ENCODE measurements around the gene STAMBP. TPM values are rescaled to one million over a fixed set of nuclear protein-coding genes. Genes with fewer than 3 reads are reported as not detected.

STAMBP gene
- total RNA-seq, 1 experiment from 2014 or later: 91.4 TPM

DNA sequence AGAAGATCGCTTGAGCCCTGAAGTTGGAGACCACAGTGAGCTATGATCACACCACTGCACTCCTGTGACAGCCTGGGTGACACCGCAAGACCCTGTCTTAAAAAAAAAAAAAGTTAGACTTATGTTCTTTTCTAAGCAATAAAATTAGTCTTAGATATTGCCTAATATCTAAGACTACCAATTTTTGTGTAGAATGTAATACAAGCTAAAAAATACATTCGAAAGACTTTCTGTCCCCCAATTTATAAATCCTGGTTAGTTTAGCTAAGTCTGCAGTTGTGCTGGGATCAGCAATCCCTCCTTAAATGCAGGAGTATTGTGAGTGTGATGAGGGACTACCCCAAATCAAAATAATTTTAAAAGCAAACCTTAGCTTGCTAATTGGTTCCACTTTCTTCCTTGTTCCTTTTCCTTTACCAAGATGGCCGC, 358 bp upstream of the STAMBP start:
- in situ Hi-C loops (cut with HindIII; ENCODE audit: low pct_unique_long_range_greater_than_20kb, low sequenced_read_pairs): no loop called here
- DNase-seq (ENCODE audit: low read depth, low spot score): no peak

DNA sequence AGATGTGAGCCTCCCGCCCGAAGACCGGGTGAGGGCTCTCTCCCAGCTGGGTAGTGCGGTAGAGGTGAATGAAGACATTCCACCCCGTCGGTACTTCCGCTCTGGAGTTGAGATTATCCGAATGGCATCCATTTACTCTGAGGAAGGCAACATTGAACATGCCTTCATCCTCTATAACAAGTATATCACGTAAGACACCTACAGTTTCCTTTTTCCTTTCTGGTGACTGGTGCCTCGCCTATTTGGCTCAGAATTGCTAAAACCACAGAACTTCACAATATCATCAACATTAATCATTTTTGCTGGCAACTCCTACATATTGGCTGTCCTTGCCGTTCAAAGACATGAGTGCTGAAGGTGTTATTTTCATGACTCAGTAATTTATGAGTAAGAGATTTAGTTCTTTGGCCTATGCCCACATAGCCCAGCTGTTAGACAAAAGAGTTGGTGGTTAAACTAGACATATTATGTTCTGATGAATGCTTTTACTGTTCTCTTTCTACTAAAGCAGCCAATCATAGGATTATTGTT, 2.2 kb downstream of the STAMBP start:
- DNase-seq (ENCODE audit: low read depth, low spot score): no peak
- in situ Hi-C loops (cut with HindIII; ENCODE audit: low pct_unique_long_range_greater_than_20kb, low sequenced_read_pairs): no loop called here

DNA sequence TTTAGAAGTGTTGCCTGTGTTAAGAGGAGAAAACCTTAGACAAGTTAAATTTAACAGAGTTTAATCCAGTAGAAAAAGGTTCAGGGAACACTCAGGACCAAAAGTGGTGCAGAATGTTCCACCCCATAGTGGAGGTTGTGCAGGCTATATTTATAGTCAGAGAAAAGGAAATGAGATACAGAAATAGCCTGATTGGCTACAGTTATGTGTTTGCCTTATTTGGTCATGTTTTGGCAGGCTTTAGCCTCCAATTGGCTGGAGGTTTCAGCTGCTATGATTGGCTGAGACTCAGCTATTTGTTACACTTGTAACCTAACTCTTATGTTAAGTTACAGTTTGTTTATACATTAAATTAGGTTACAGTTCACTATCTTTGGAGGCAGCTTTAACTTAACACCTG, 4.2 kb downstream of the STAMBP start:
- in situ Hi-C loops (cut with HindIII; ENCODE audit: low pct_unique_long_range_greater_than_20kb, low sequenced_read_pairs): no loop called here
- peak; percentile 29 for DNase-seq (ENCODE audit: low read depth, low spot score)

- in situ Hi-C loops (cut with HindIII; ENCODE audit: low pct_unique_long_range_greater_than_20kb, low sequenced_read_pairs): no loop called here
Measured at GRCh38 chr2:73836141-73836943, 7.6 kb downstream of the STAMBP start.

DNA sequence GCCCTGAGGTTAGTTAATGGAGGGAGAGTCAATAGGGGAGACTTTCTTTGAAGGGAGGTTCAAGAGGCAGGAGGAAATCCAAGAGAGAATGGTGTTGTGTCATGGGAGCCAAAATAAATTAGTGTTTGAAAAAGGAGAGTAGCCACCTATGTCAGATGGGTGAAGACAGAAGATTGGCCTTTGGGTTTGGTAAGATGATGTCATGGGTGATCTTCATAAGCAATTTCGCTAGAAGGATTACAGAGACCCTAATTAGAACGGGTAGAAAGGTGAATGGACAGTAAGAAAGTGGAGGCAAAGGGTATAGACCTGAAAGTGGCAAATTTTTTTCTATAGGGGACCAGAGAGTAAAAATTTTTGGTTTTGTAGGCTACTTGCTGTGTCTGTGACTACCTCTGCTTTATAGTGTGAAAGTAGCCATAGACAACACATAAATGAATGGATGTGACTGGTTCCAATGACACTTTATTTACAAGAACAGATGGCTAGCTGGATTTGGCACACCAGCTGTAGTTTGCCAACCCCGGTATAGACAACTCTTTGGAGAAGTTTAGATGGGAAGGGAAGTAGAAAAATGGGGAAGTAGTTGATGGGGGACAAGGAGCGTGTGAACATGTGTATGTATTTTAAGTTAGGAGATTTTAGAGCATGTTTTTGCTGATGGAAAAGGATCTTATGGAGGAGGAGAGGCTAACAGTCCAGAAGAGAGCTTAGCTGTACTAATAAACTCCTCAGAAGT, 9.3 kb downstream of the STAMBP start:
- no peak for DNase-seq (ENCODE audit: low read depth, low spot score)
- in situ Hi-C loops (cut with HindIII; ENCODE audit: low pct_unique_long_range_greater_than_20kb, low sequenced_read_pairs): no loop called here

More at GRCh38 chr2:73836141-73836943, 7.6 kb downstream of the STAMBP start:
- DNase-seq (ENCODE audit: low read depth, low spot score): no peak

DNA sequence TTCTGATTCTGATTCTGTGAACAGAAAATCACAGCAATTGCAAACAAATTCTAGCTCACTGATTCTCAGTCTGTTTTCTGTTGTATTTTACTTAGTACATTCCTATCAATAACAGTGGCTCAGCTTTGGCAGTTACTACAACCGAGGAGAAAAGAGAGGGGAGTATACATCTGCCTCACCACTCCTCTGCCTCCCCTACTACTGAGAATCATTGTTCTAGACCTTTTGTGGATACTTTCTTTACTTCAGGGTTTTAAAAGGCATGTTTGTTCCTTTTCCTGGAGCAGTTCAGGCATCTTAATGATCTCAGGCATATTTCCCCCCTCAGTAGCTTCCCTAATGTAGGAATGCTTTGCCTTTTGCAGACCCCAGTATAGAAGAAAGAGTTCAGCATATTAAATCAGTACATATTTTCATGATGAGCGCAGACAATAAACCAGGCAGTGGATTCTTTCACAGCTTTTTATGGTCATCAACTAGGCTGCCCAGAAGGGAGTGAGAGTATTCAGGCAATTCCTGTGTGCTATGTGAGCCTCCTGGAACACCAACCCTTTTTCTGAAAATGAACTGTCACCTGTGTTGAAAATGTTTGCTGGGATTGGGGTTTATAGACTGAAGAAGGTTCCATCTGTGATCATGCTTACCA, 10.3 kb downstream of the STAMBP start:
- no peak for DNase-seq (ENCODE audit: low read depth, low spot score)
- in situ Hi-C loops (cut with HindIII; ENCODE audit: low pct_unique_long_range_greater_than_20kb, low sequenced_read_pairs): no loop called here

DNA sequence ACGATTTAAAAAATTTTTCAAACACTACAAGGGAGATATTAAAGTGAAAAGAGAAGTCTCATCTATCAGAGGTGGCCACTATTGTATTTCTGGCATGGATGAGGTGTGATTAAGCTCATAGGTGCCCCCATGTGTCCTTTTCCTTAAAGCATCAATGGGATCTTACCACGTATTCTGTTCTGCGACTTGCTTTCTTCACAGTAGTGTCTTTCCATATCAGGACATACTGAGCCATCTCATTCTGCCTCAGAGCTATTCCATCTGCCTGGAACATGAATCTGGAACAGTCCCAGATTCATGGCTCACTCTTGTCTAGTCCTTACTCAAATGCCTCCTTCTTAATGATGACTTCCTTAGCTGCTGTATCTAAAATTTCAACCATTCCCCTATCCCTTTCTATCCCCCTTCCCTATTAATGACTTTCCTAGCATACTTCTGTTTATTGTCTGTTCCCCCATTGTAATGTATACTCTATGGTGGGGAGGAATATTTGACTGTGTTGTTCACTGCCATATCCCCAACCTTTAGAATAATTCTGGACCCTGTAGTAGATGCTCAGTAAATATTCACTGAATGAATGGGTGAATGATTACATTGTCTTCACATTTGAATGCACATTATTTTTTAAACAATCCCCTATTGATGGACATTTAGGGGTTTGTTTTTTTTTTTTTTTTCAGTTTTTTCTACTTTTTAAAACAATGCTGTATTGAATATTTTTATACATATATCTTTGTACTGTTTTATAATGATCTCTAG, 11.1 kb downstream of the STAMBP start:
- in situ Hi-C loops (cut with HindIII; ENCODE audit: low pct_unique_long_range_greater_than_20kb, low sequenced_read_pairs): no loop called here
- peak; percentile 27 for DNase-seq (ENCODE audit: low read depth, low spot score)

GRCh38 chr2:73841912-73842738, 13.4 kb downstream of the STAMBP start:
- no peak for DNase-seq (ENCODE audit: low read depth, low spot score)
- in situ Hi-C loops (cut with HindIII; ENCODE audit: low pct_unique_long_range_greater_than_20kb, low sequenced_read_pairs): no loop called here

- in situ Hi-C loops (cut with HindIII; ENCODE audit: low pct_unique_long_range_greater_than_20kb, low sequenced_read_pairs): no loop called here
- no peak for DNase-seq (ENCODE audit: low read depth, low spot score)
Measured at GRCh38 chr2:73842739-73843019, 13.9 kb downstream of the STAMBP start.

DNA sequence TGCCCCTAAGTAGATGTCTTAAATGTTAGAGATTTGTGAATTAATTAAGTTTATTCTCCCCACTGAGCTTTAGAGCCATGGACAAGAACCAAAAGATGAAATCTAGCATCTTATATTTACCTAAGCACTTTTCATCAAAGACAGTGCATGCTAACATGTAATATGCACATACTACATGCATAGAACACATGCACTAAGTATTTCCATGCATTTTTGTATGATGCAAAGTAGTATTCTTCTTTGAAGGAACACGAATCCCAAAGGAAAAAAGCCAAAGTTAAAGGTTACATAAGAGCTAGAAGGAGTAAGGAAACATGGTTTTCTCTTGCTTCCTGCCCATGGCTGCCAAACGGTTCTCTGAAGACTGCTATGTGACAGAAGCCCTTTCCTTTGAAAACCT, 15.3 kb downstream of the STAMBP start:
- in situ Hi-C loops (cut with HindIII; ENCODE audit: low pct_unique_long_range_greater_than_20kb, low sequenced_read_pairs): no loop called here
- DNase-seq (ENCODE audit: low read depth, low spot score): no peak

- DNase-seq (ENCODE audit: low read depth, low spot score): no peak
- in situ Hi-C loops (cut with HindIII; ENCODE audit: low pct_unique_long_range_greater_than_20kb, low sequenced_read_pairs): no loop called here
Measured at GRCh38 chr2:73850009-73850408, 21.2 kb downstream of the STAMBP start.

DNA sequence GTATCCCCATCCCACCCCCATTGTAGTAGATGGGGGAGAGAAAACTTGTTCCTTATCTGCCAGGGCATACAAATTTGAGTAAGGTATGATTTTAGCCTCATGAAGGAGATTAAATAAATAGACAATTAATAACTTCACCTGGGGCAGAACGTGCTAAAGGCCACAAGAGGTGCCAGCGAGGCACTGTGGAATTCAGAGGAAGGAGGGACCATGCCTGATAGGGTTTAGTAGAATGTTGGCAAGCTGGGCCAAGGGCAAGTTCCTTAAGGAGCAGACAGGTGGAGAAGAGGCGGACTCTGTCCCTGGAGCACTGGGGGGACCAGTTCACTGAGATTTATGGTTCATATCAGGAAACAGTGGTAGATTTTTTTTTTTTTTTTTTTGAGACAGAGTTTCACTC, 22.5 kb downstream of the STAMBP start:
- in situ Hi-C loops (cut with HindIII; ENCODE audit: low pct_unique_long_range_greater_than_20kb, low sequenced_read_pairs): no loop called here
- DNase-seq (ENCODE audit: low read depth, low spot score): peak; percentile 46

- in situ Hi-C loops (cut with HindIII; ENCODE audit: low pct_unique_long_range_greater_than_20kb, low sequenced_read_pairs): no loop called here
- DNase-seq (ENCODE audit: low read depth, low spot score): no peak
Measured at GRCh38 chr2:73852020-73852419, 23.3 kb downstream of the STAMBP start.

- DNase-seq (ENCODE audit: low read depth, low spot score): no peak
- in situ Hi-C loops (cut with HindIII; ENCODE audit: low pct_unique_long_range_greater_than_20kb, low sequenced_read_pairs): no loop called here
Measured at GRCh38 chr2:73855526-73855925, 26.8 kb downstream of the STAMBP start.

DNA sequence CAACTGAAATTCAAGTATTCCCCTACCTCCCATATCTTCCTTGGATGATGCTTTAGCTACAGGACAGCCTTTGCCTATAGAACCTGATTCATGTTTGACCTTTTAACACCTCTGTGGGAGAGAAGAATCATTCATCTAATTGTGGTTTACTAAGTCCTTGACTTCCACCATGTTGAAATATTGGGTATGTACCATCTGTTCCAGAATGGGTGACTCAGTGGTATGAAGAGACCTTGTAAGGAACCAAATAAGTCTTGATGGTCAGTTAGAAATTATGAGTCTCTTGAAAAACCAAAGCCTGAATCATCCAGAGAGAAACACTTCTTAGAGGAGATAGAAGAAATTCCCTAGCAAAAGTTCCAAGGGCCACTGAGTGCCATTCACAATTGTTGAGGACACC, 27.5 kb downstream of the STAMBP start:
- in situ Hi-C loops (cut with HindIII; ENCODE audit: low pct_unique_long_range_greater_than_20kb, low sequenced_read_pairs): no loop called here
- DNase-seq (ENCODE audit: low read depth, low spot score): no peak

GRCh38 chr2:73859721-73860586, 31.2 kb downstream of the STAMBP start:
- no peak for DNase-seq (ENCODE audit: low read depth, low spot score)
- in situ Hi-C loops (cut with HindIII; ENCODE audit: low pct_unique_long_range_greater_than_20kb, low sequenced_read_pairs): no loop called here

All from SK-MEL-5 (cell line).